CD4-positive, CD25-positive, alpha-beta regulatory T cell (primary cell): Measurements from ENCODE around the gene LIPJ. TPM values are rescaled to one million over a fixed set of nuclear protein-coding genes. Genes with fewer than 3 reads are reported as not detected.

Experiments
- polyA plus RNA-seq, 4 donors: library from polyadenylated mRNA; unstranded; fragments of 300-500 nt; fragmentation: Illumina TruSeq; gene quantifications; one replicate each; pipeline ENCODE4 v1.2.3, GENCODE V29; 2021
- total RNA-seq: library from RNA; stranded (reverse); gene quantifications from one replicate; pipeline ENCODE4 v1.2.3, GENCODE V29; 2022

LIPJ gene
- total and polyA plus RNA-seq, 5 donors from 2014 or later, result not detected

Other genes starting within 250 kb of the LIPJ start
- gene RNLS, start 3.4 kb upstream of the LIPJ start, total RNA-seq, result 1.6 TPM
- gene RNLS, start 3.4 kb upstream of the LIPJ start, polyA plus RNA-seq, result 1 to 10 TPM; 3.9 to 5.6 (median 4.7) TPM
- not detected for gene LIPF, start 77.7 kb downstream of the LIPJ start, total RNA-seq
- not detected for gene LIPF, start 77.7 kb downstream of the LIPJ start, polyA plus RNA-seq
- not detected for gene LIPK, start 119.5 kb downstream of the LIPJ start, total RNA-seq
- not detected for gene LIPK, start 119.5 kb downstream of the LIPJ start, polyA plus RNA-seq
- 0.44 TPM for gene LIPN, start 173.3 kb downstream of the LIPJ start, total RNA-seq
- gene LIPN, start 173.3 kb downstream of the LIPJ start, polyA plus RNA-seq, result under 1 TPM; 0.39 to 0.67 (median 0.50) TPM
- gene LIPM, start 216.0 kb downstream of the LIPJ start, total RNA-seq, result not detected
- not detected for gene LIPM, start 216.0 kb downstream of the LIPJ start, polyA plus RNA-seq